Measurements from ENCODE around the gene KIAA0232. TPM values are rescaled to one million over a fixed set of nuclear protein-coding genes. Genes with fewer than 3 reads are reported as not detected.
A peak's percentile ranks its signal among the peaks of the same experiment; 100 is the strongest.

Gene KIAA0232
- total and polyA plus RNA-seq, 10 donors: 3.2 to 50.6 (median 34.5) TPM

DNA sequence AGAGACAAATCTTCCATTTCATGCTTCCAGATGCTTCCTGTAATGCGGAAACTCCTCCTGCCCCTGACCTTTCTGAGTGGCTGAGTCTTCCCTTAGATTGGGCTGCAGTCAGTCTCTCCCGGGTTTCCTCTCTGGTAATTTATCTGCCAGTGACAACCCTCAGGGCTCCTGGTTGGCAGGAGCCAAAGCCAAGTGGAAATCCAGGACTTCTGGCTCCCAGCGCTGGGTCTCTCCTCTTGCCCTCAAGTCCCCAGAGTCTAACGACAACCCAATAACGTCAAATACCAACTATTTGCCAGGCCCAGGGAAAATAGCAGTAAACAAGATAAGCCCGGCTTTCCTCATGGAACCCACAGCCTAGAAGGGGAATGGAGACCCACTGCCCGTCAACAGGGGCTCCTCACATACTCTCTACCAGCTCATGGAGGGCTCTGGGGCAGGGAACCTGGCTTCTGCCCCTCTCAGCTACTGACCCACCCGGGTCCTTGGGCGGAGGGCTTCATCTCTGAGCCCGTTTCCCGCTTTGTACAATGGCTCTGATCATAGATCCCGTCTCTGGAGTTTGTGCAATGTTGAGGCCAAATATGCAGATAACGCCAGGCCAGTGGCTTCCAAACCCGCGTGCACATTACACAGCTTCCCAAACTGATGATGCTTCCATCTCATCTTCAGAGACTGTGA is 126.0 kb downstream of the KIAA0232 start:
- Histone ChIP-seq H3K4me1 (peaks cover 32 to 65% (median 55%) of the 10 kb centered on the region in 6 donors), H3K36me3 (no peaks in the 10 kb centered on the region), H3K27ac (peak overlapping the region; percentile 98 to 100 (median 99)), H3K9me3 (no peaks in the 10 kb centered on the region), H3K27me3 (replicated peaks in 1 of 7) (peaks cover 0 to 10% (median 0%) of the 10 kb centered on the region in 7 donors), H3K4me3 (peak overlapping the region; percentile 59 to 84 (median 67))
- DNase-seq: peak; percentile 82
- TF ChIP-seq POLR2AphosphoS5 (IDR thresholded peaks at IDR 0.05) (peak in 2 of 3 donors; percentile 52 to 79), POLR2A (IDR thresholded peaks at IDR 0.05) (no peak)
- TF ChIP-seq, protein P1, sequence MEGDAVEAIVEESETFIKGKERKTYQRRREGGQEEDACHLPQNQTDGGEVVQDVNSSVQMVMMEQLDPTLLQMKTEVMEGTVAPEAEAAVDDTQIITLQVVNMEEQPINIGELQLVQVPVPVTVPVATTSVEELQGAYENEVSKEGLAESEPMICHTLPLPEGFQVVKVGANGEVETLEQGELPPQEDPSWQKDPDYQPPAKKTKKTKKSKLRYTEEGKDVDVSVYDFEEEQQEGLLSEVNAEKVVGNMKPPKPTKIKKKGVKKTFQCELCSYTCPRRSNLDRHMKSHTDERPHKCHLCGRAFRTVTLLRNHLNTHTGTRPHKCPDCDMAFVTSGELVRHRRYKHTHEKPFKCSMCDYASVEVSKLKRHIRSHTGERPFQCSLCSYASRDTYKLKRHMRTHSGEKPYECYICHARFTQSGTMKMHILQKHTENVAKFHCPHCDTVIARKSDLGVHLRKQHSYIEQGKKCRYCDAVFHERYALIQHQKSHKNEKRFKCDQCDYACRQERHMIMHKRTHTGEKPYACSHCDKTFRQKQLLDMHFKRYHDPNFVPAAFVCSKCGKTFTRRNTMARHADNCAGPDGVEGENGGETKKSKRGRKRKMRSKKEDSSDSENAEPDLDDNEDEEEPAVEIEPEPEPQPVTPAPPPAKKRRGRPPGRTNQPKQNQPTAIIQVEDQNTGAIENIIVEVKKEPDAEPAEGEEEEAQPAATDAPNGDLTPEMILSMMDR (IDR thresholded peaks at IDR 0.05 in 8 of 11, conservative IDR thresholded peaks at IDR 0.05 in 3 of 11): no peak
- intact Hi-C loops (cut with DNase I; ENCODE audit: low total_unique reads): no loop called here
- 16 to 31% (median 27%) methylated on average over 15 of the region's 15 CpGs for WGBS, 5 donors

DNA sequence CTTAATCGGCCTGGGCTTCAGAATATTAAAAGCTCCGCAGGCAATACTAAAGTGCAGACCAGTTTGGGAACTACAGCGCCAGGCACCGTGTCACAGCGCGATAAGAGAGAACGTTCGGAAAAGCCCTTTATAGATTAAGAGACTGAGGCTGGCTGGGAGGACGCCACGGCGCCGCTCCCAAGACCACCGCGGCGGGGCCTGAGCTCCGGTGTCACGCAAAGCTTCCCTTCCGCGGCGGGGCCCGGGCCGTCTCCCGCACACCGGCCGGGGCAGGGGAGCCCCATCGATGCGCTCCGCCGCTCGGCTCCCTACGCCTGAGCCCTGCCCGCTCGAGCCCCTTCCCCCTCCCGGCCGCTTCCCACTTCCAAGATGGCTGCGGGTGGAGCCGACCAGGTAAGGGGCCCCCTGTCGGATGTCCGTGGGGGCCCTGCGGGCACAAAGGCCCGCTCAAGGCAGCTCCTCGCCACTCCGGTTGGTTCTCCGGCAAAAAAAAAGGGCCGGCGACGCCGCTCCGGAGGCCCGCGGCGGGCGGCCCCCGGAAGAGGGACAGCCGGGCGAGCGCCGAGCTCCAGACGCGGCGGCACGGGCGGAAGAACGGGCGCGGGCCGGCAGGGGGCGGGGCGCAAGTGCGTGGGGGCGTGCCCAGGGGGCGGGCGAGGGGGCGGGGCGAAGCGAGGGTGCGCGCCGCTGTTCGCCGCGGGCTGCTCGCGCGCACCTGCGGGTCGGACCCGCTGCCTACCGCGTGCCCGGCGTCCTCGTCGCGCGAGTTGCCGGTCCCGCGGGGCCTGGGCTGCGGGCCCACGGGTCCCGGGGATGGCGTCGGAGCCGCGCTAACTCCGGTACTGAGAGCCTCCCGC is 126.8 kb downstream of the KIAA0232 start, which contains the start of gene TBC1D14:
TSS of gene TBC1D14 (plus strand) at position 714 of the 857 bp plus-strand sequence. CDS start 13,564 bp downstream, outside the sequence.
- no peaks in the 10 kb centered on the region for H3K36me3 ChIP-seq
- H3K27ac ChIP-seq: peak within 1 kb of the TSS; percentile 98 to 100 (median 99)
- WGBS, 5 donors: 0 to 1% (median 0%) methylated on average over 45 to 108 of the region's 108 CpGs
- intact Hi-C loops (cut with DNase I; ENCODE audit: low total_unique reads): no loop called here
- DNase-seq: peak; percentile 98
- H3K4me1 ChIP-seq: peaks cover 32 to 72% (median 59%) of the 10 kb centered on the region in 6 donors
- H3K4me3 ChIP-seq: peak within 1 kb of the TSS; percentile 59 to 84 (median 67)
- TF ChIP-seq POLR2A (IDR thresholded peaks at IDR 0.05): peak in 1 of 3 donors; percentile 30
- TF ChIP-seq POLR2AphosphoS5 (IDR thresholded peaks at IDR 0.05): peak; percentile 80 to 88 (median 84)
- TF ChIP-seq, protein P1 (IDR thresholded peaks at IDR 0.05 in 8 of 11, conservative IDR thresholded peaks at IDR 0.05 in 3 of 11): peak in 8 of 11 experiments; percentile 12 to 56 (median 44)
- no peaks in the 10 kb centered on the region for H3K9me3 ChIP-seq
- peaks cover 0 to 10% (median 0%) of the 10 kb centered on the region in 7 donors for H3K27me3 ChIP-seq (replicated peaks in 1 of 7)

DNA sequence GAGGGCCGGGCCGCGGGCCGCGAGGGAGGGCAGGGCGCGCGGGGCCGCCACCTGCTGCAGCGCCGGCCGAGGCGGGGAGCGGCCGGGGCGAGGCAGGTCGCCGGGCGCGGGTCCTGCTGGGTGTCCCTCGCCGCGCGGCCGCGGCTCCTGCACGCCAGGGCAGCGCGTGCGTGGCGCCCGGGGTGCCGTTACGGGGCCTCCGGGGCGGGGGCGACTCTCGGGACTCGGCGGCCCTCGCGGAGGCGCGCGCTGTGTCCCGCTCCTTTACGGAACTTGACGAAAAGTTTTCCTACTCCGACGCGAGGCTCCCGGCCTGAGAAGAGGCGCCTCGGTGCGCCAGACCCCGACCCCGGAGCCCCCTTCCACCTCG is 127.4 kb downstream of the KIAA0232 start:
- intact Hi-C loops (cut with DNase I; ENCODE audit: low total_unique reads): no loop called here

More for the DNA sequence above, 127.4 kb downstream of the KIAA0232 start:
- TF ChIP-seq, protein P1 (IDR thresholded peaks at IDR 0.05 in 8 of 11, conservative IDR thresholded peaks at IDR 0.05 in 3 of 11): no peak
- no peak for TF ChIP-seq POLR2A (IDR thresholded peaks at IDR 0.05)
- no peak for TF ChIP-seq POLR2AphosphoS5 (IDR thresholded peaks at IDR 0.05)
- Histone ChIP-seq H3K4me3 (peak overlapping the region; percentile 59 to 84 (median 67)), H3K4me1 (peaks cover 32 to 78% (median 63%) of the 10 kb centered on the region in 6 donors), H3K9me3 (no peaks in the 10 kb centered on the region), H3K27me3 (replicated peaks in 1 of 7) (peaks cover 0 to 10% (median 0%) of the 10 kb centered on the region in 7 donors), H3K36me3 (no peaks in the 10 kb centered on the region), H3K27ac (peak overlapping the region; percentile 98 to 100 (median 99))
- 0 to 2% (median 1%) methylated on average over 11 to 58 of the region's 58 CpGs for WGBS, 5 donors
- DNase-seq: peak; percentile 93
